SU-DHL-6 (cell line): Measurements from ENCODE around the gene ESRRB.

Experiments
- H2AFZ ChIP-seq: fragments of 200-600 bp; sonication (generic); 2 replicates; pipeline ENCODE4 v1.6.1; 2014; ENCODE audit warnings: low read depth, mild to moderate bottlenecking, moderate library complexity, mixed read lengths, antibody characterized with exemption, low read length; ENCODE audit not compliant: severe bottlenecking
- H3F3A ChIP-seq: fragments of 200-600 bp; shearing (Covaris generic); 2 replicates; pipeline ENCODE4 v1.6.0; 2016; ENCODE audit warnings: antibody characterized with exemption, mild to moderate bottlenecking; ENCODE audit not compliant: insufficient read depth
- H3K27ac ChIP-seq: fragments of 200-600 bp; sonication (generic); 2 replicates; pipeline ENCODE4 v1.5.1; 2016; ENCODE audit warnings: low read depth, mild to moderate bottlenecking, low read length, moderate library complexity, mixed read lengths
- H3K27me3 ChIP-seq: fragments of 200-600 bp; sonication (generic), shearing (Covaris generic); 2 replicates; pipeline ENCODE4 v1.6.0; 2014; ENCODE audit warnings: mild to moderate bottlenecking, low read length
- H3K36me3 ChIP-seq: fragments of 200-600 bp; sonication (generic); 2 replicates; pipeline ENCODE4 v1.6.1; 2014; ENCODE audit warnings: mild to moderate bottlenecking, low read length, mixed read lengths
- H3K4me2 ChIP-seq: fragments of 300-600, 200-600 bp; shearing (Covaris generic), sonication (generic); 2 replicates; pipeline ENCODE4 v1.6.0; 2014; ENCODE audit warnings: low read length, low read depth, mild to moderate bottlenecking; ENCODE audit not compliant: poor library complexity, severe bottlenecking
- H3K4me3 ChIP-seq: fragments of 200-600 bp; sonication (generic); 2 replicates; pipeline ENCODE4 v1.5.1; 2014; ENCODE audit warnings: antibody characterized with exemption, low read length, mild to moderate bottlenecking, mixed read lengths; ENCODE audit not compliant: insufficient read depth, poor library complexity, severe bottlenecking
- H3K79me2 ChIP-seq: fragments of 200-600 bp; sonication (generic); 2 replicates; pipeline ENCODE4 v1.6.1; 2014; ENCODE audit warnings: mild to moderate bottlenecking, low read length, moderate library complexity; ENCODE audit not compliant: insufficient read depth
- H3K9ac ChIP-seq: fragments of 200-600 bp; sonication (generic); 2 replicates; pipeline ENCODE4 v1.7.0; 2014; ENCODE audit warnings: mild to moderate bottlenecking, low read length
- H3K9me2 ChIP-seq: fragments of 200-600 bp; sonication (generic); replicated peaks from 2 replicates; pipeline ENCODE4 v1.6.1; 2014; ENCODE audit warnings: low read length; ENCODE audit not compliant: insufficient read depth
- H3K9me3 ChIP-seq: fragments of 200-600 bp; sonication (generic); 2 replicates; pipeline ENCODE4 v1.6.1; 2014; ENCODE audit warnings: low read length, mixed read lengths; ENCODE audit not compliant: insufficient read depth
- H4K20me1 ChIP-seq: fragments of 200-600 bp; sonication (generic); 2 replicates; pipeline ENCODE4 v1.6.1; 2014; ENCODE audit warnings: low read depth, mild to moderate bottlenecking, antibody characterized with exemption, low read length, moderate library complexity, mixed read lengths
- EZH2phosphoT487 ChIP-seq: fragments of 200-600 bp; sonication (generic), shearing (Covaris generic); conservative IDR thresholded peaks from 2 replicates; pipeline ENCODE4 v1.6.1; 2018; ENCODE audit warnings: mild to moderate bottlenecking, antibody characterized with exemption, low read length, moderate library complexity, mixed read lengths
- TF ChIP-seq, protein P1 (sequence below): fragments of 200-600 bp; sonication (generic); IDR thresholded peaks from one replicate; pipeline ENCODE4 v1.5.1; 2017; ENCODE audit warnings: antibody characterized with exemption, mild to moderate bottlenecking, low read length, moderate library complexity; ENCODE audit not compliant: insufficient read depth, poor library complexity, severe bottlenecking

The ESRRB gene

DNA sequence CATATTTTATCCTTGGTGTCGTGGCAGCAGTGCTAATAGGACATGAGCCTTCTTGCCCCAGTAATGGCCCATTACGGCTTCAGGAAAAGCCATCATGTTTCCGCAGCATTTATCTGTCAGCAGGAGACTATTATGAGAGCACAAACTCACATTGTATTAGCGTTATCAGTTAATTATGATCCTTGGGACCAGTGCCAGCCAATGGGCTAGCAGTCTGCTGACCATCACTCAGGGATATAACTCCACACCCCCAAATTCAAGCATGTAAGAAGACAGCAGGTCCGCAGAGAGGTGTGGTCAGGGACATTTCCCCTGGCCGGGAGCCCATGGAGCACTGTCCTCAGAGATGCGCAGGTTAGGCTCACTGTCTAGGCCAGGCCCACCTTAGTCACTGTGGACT is 4.9 kb upstream of the ESRRB start:
- Histone ChIP-seq H3K27me3 (no peaks in the 10 kb centered on the region), H4K20me1 (no peaks in the 10 kb centered on the region), H3K9me3 (no peaks in the 10 kb centered on the region), H3K4me3 (no peak overlapping the region), H3F3A (no peaks in the 10 kb centered on the region), H3K9ac (no peak overlapping the region), H3K79me2 (no peaks in the 10 kb centered on the region), H3K4me2 (no peak overlapping the region), H3K27ac (no peak overlapping the region), H2AFZ (no peak overlapping the region), H3K9me2 (no peaks in the 10 kb centered on the region), H3K36me3 (no peaks in the 10 kb centered on the region)
- TF ChIP-seq, protein P1, sequence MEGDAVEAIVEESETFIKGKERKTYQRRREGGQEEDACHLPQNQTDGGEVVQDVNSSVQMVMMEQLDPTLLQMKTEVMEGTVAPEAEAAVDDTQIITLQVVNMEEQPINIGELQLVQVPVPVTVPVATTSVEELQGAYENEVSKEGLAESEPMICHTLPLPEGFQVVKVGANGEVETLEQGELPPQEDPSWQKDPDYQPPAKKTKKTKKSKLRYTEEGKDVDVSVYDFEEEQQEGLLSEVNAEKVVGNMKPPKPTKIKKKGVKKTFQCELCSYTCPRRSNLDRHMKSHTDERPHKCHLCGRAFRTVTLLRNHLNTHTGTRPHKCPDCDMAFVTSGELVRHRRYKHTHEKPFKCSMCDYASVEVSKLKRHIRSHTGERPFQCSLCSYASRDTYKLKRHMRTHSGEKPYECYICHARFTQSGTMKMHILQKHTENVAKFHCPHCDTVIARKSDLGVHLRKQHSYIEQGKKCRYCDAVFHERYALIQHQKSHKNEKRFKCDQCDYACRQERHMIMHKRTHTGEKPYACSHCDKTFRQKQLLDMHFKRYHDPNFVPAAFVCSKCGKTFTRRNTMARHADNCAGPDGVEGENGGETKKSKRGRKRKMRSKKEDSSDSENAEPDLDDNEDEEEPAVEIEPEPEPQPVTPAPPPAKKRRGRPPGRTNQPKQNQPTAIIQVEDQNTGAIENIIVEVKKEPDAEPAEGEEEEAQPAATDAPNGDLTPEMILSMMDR, result no peak
- TF ChIP-seq EZH2phosphoT487, result no peak

DNA sequence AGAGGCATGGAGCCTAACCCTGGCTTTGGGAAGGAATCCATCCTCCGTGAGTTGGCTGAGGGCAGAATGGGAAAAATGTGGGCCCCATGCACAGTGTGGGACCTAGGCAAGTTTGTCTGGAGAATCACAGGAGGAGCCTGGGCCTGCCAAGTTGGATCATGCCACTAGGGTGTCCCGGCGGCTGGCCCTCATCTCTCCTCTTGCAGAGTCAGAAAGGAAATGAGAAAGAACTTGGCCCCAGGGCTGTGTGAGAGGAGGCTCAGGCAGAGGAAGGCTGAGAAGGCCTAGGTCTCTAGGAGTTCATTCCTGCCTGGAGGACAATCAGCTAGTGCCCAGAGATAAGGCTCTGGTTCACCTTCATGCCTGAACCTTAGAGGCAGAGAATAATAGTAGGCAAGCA is 2.5 kb upstream of the ESRRB start:
- H3F3A ChIP-seq, result no peaks in the 10 kb centered on the region
- H3K9me3 ChIP-seq, result no peaks in the 10 kb centered on the region
- H3K36me3 ChIP-seq, result no peaks in the 10 kb centered on the region
- no peaks in the 10 kb centered on the region for H3K9me2 ChIP-seq
- no peaks in the 10 kb centered on the region for H3K79me2 ChIP-seq
- no peaks in the 10 kb centered on the region for H3K27me3 ChIP-seq
- H4K20me1 ChIP-seq, result no peaks in the 10 kb centered on the region
- H3K9ac ChIP-seq, result no peak overlapping the region
- no peak overlapping the region for H3K27ac ChIP-seq
- H2AFZ ChIP-seq, result no peak overlapping the region
- TF ChIP-seq, protein P1, result no peak
- no peak overlapping the region for H3K4me3 ChIP-seq
- H3K4me2 ChIP-seq, result no peak overlapping the region

DNA sequence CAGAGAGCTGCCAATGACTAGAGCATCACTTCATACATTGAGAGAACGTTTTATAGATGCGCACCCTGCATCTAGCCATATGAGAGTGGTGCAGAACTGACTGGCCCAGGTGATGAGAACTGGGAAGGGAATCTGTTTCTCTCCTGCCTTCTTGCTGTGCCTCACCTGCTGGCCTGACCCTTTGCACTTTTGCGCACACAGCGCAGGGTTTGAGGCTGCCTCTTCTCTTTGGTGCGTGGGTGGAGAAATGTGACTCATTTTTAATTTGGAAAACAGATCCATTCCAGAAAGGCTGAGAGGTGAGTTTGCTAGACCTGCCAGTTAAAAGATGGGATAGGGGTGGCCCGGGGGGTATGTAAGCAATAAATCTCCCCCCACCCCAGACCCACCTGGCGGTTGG is 453 bp upstream of the ESRRB start:
- no peaks in the 10 kb centered on the region for H3K79me2 ChIP-seq
- H3K9ac ChIP-seq, result no peak overlapping the region
- H3K36me3 ChIP-seq, result no peaks in the 10 kb centered on the region
- H3K9me3 ChIP-seq, result no peaks in the 10 kb centered on the region
- TF ChIP-seq, protein P1, result no peak
- TF ChIP-seq EZH2phosphoT487, result no peak
- no peaks in the 10 kb centered on the region for H3K9me2 ChIP-seq
- H4K20me1 ChIP-seq, result no peaks in the 10 kb centered on the region
- H3K27ac ChIP-seq, result no peak overlapping the region
- no peaks in the 10 kb centered on the region for H3K27me3 ChIP-seq
- no peak overlapping the region for H3K4me2 ChIP-seq
- no peaks in the 10 kb centered on the region for H3F3A ChIP-seq
- H2AFZ ChIP-seq, result no peak overlapping the region
- H3K4me3 ChIP-seq, result no peak overlapping the region
